NT2/D1 (cell line): ENCODE results near the gene TTC34.
"Not testable (repeated sequence)": the region's sequence is repeated elsewhere in the genome, so short reads cannot be mapped to it uniquely, and the experiment has no call there.

Experiments
- SUZ12 ChIP-seq: IDR thresholded peaks from 2 replicates; pipeline ENCODE4 v1.6.1; 2011; ENCODE audit not compliant: insufficient read length, insufficient read depth; ENCODE audit errors: extremely low read depth
- YY1 ChIP-seq: IDR thresholded peaks from 2 replicates; pipeline ENCODE4 v1.6.1; 2011; ENCODE audit not compliant: insufficient read length, insufficient read depth
- ZNF274 ChIP-seq: IDR thresholded peaks from 2 replicates; pipeline ENCODE4 v1.6.1; 2011; ENCODE audit warnings: mild to moderate bottlenecking, low read depth, low read length

- TF ChIP-seq SUZ12, YY1, ZNF274: not testable (repeated sequence)
These were observed 144.4 kb downstream of the TTC34 start for GRCh38 chr1:2657124-2657523.
